PC-3 (cell line): ENCODE results near the gene IDI2.

Source experiments
- CTCF ChIP-seq: fragments of 300-600 bp; sonication (generic); conservative IDR thresholded peaks from 2 replicates; pipeline ENCODE4 v1.5.1; 2017; ENCODE audit warnings: antibody characterized with exemption, low read depth, mild to moderate bottlenecking, low read length
- EZH2 ChIP-seq: fragments of 300-600 bp; sonication (generic); IDR thresholded peaks from one replicate; pipeline ENCODE4 v1.6.1; 2017; ENCODE audit warnings: antibody characterized with exemption, mild to moderate bottlenecking, low read length; ENCODE audit not compliant: unreplicated experiment
- EZH2phosphoT487 ChIP-seq: fragments of 300-600 bp; sonication (generic); IDR thresholded peaks from 2 replicates; pipeline ENCODE4 v1.6.1; 2018; ENCODE audit warnings: mild to moderate bottlenecking, antibody characterized with exemption, low read length, borderline replicate concordance

- TF ChIP-seq CTCF (no peak), EZH2phosphoT487 (no peak), EZH2 (no peak)
Observed at GRCh38 chr10:1003884-1004670, 21.6 kb downstream of the IDI2 start.
